Calu3 (cell line): Measurements from ENCODE around the gene TNFRSF4. TPM values are rescaled to one million over a fixed set of nuclear protein-coding genes. Genes with fewer than 3 reads are reported as not detected.

Experiments used
- BruUV-seq: library from RNA; stranded (reverse); fragments of 400-500 nt; replicated peaks from 2 replicates; lab custom pipeline; 2021; lab: Mats Ljungman, UMichigan
- CTCF ChIA-PET: fragments of 300-600 bp; sonication (Branson Sonifier 250); formaldehyde crosslinking; loops from one replicate; lab custom pipeline; 2022; ENCODE audit warnings: antibody characterized with exemption; lab: Charles Lee
- DNase-seq: peaks from one replicate; pipeline ENCODE4 v3.0.0; 2022
- H3K27ac Mint-ChIP-seq: one replicate; pipeline ENCODE4 v1.8.0; 2022; ENCODE audit warnings: mixed read lengths; ENCODE audit not compliant: unreplicated experiment
- H3K27me3 Mint-ChIP-seq: one replicate; pipeline ENCODE4 v1.8.0; 2022; ENCODE audit warnings: mixed read lengths; ENCODE audit not compliant: unreplicated experiment
- H3K36me3 Mint-ChIP-seq: one replicate; pipeline ENCODE4 v1.8.0; 2022; ENCODE audit warnings: mild to moderate bottlenecking, moderate library complexity, mixed read lengths; ENCODE audit not compliant: insufficient read depth, unreplicated experiment
- H3K4me1 Mint-ChIP-seq: one replicate; pipeline ENCODE4 v1.8.0; 2022; ENCODE audit warnings: mild to moderate bottlenecking, low read depth, mixed read lengths; ENCODE audit not compliant: unreplicated experiment
- H3K4me3 Mint-ChIP-seq: one replicate; pipeline ENCODE4 v1.8.0; 2022; ENCODE audit warnings: mild to moderate bottlenecking, low read depth, moderate library complexity, mixed read lengths; ENCODE audit not compliant: unreplicated experiment
- H3K9me3 Mint-ChIP-seq: one replicate; pipeline ENCODE4 v1.8.0; 2022; ENCODE audit warnings: low read depth, mixed read lengths; ENCODE audit not compliant: unreplicated experiment
- intact Hi-C: fragments of 100-400 bp; cut with micrococcal nuclease; formaldehyde crosslinking; loops from one replicate; pipeline ENCODE4 v1.10.0; 2022; ENCODE audit not compliant: unreplicated experiment
- total RNA-seq: library from RNA; stranded (reverse); gene quantifications from 2 replicates; pipeline ENCODE4 v1.2.3, GENCODE V29; 2022
- TF ChIP-seq, protein P1 (sequence below): fragments of 200-600 bp; IDR thresholded peaks from one replicate; pipeline ENCODE4 v1.8.0; 2022; ENCODE audit warnings: antibody characterized with exemption; ENCODE audit not compliant: unreplicated experiment

Gene TNFRSF4
- total RNA-seq, 1 experiment from 2014 or later, result not detected

DNA sequence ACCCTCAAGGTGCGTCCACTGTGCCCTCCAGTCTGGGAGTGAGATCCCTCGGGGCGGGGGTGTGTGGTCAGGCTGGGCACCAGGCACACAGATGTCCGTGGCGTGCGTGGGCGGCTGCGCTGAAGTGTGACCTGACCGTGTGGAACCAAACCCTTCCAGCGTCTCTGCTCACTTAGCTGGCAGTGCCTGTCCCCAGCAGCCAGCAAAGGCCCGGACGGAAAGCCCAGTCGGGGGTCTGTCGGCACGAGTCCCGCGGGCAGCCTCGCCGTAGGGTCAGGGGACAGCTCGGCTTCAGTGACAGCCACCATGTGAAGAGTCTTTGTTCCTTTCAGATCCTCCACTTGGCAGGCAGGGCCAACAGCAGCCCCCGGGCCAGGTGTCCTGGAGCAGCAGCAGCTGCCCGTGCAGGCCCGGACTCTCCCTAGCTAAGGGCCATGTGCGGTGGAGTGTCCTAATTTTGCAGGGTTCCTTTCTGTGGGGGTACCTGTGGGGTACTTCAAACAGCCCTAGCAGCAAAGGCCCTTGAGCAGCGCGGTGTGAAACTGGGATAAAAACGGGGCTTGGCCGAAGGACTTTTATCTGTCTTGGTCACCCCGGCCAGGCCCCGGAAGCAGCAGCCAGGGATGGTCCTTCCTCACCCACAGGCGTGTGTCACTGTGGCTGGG is 28.7 kb downstream of the TNFRSF4 start:
- BruUV-seq, result no TSS peak
- intact Hi-C loops, result no loop called here
- DNase-seq, result no peak

GRCh38 chr1:1183833-1184775 is 29.8 kb downstream of the TNFRSF4 start:
- TF ChIP-seq, protein P1, sequence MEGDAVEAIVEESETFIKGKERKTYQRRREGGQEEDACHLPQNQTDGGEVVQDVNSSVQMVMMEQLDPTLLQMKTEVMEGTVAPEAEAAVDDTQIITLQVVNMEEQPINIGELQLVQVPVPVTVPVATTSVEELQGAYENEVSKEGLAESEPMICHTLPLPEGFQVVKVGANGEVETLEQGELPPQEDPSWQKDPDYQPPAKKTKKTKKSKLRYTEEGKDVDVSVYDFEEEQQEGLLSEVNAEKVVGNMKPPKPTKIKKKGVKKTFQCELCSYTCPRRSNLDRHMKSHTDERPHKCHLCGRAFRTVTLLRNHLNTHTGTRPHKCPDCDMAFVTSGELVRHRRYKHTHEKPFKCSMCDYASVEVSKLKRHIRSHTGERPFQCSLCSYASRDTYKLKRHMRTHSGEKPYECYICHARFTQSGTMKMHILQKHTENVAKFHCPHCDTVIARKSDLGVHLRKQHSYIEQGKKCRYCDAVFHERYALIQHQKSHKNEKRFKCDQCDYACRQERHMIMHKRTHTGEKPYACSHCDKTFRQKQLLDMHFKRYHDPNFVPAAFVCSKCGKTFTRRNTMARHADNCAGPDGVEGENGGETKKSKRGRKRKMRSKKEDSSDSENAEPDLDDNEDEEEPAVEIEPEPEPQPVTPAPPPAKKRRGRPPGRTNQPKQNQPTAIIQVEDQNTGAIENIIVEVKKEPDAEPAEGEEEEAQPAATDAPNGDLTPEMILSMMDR, result no peak
- BruUV-seq, result no TSS peak
- H3K4me1 Mint-ChIP-seq, result no peaks in the 10 kb centered on the region
- DNase-seq, result no peak
- no peaks in the 10 kb centered on the region for H3K27me3 Mint-ChIP-seq
- H3K36me3 Mint-ChIP-seq, result peaks cover 16% of the 10 kb centered on the region
- CTCF ChIA-PET, result no interaction called here
- H3K4me3 Mint-ChIP-seq, result no peak overlapping the region
- no peak overlapping the region for H3K27ac Mint-ChIP-seq
- intact Hi-C loops, result no loop called here
- no peaks in the 10 kb centered on the region for H3K9me3 Mint-ChIP-seq

More for the DNA sequence above, 28.7 kb downstream of the TNFRSF4 start:
- TF ChIP-seq, protein P1, result no peak
- peaks cover 16% of the 10 kb centered on the region for H3K36me3 Mint-ChIP-seq
- no peaks in the 10 kb centered on the region for H3K27me3 Mint-ChIP-seq
- no peaks in the 10 kb centered on the region for H3K9me3 Mint-ChIP-seq
- H3K27ac Mint-ChIP-seq, result no peak overlapping the region
- CTCF ChIA-PET, result no interaction called here
- H3K4me1 Mint-ChIP-seq, result no peaks in the 10 kb centered on the region
- no peak overlapping the region for H3K4me3 Mint-ChIP-seq

GRCh38 chr1:1183221-1183747 is 30.7 kb downstream of the TNFRSF4 start:
- Mint-ChIP-seq H3K27ac (no peak overlapping the region), H3K27me3 (no peaks in the 10 kb centered on the region), H3K4me1 (no peaks in the 10 kb centered on the region), H3K9me3 (no peaks in the 10 kb centered on the region), H3K4me3 (no peak overlapping the region), H3K36me3 (peaks cover 16% of the 10 kb centered on the region)
- TF ChIP-seq, protein P1, result no peak
- no peak for DNase-seq
- intact Hi-C loops, result no loop called here
- CTCF ChIA-PET, result no interaction called here
- BruUV-seq, result no TSS peak

GRCh38 chr1:1182491-1183220 is 31.3 kb downstream of the TNFRSF4 start:
- Mint-ChIP-seq H3K27me3 (no peaks in the 10 kb centered on the region), H3K4me1 (no peaks in the 10 kb centered on the region), H3K9me3 (no peaks in the 10 kb centered on the region), H3K36me3 (peaks cover 16% of the 10 kb centered on the region), H3K4me3 (no peak overlapping the region), H3K27ac (no peak overlapping the region)
- TF ChIP-seq, protein P1, result no peak
- no TSS peak for BruUV-seq
- intact Hi-C loops, result no loop called here
- no peak for DNase-seq
- CTCF ChIA-PET, result no interaction called here
